ENCODE measurements around the gene COPG2.
"Not testable (repeated sequence)": the region's sequence is repeated elsewhere in the genome, so short reads cannot be mapped to it uniquely, and the experiment has no call there.

- TF ChIP-seq POLR2A, EP300, CTCF (IDR thresholded peaks at IDR 0.05): not testable (repeated sequence)
These were observed 93.4 kb downstream of the COPG2 start for GRCh38 chr7:130575110-130575509.
